Type B pancreatic cell (in vitro differentiated cells): ENCODE results near the gene PTOV1. TPM values are rescaled to one million over a fixed set of nuclear protein-coding genes. Genes with fewer than 3 reads are reported as not detected.

Experiments
- DNase-seq: peaks from one replicate; pipeline ENCODE4 v3.0.0; 2021; ENCODE audit warnings: mixed read lengths; ENCODE audit not compliant: unreplicated experiment; ENCODE audit errors: extremely low spot score
- H3K27ac Mint-ChIP-seq: 2 replicates; pipeline ENCODE4 v1.8.0; 2021; ENCODE audit warnings: mild to moderate bottlenecking, mixed read lengths
- H3K27me3 Mint-ChIP-seq: 2 replicates; pipeline ENCODE4 v1.8.0; 2021; ENCODE audit warnings: mixed read lengths
- H3K36me3 Mint-ChIP-seq: 2 replicates; pipeline ENCODE4 v1.8.0; 2021; ENCODE audit warnings: mixed read lengths
- H3K4me1 Mint-ChIP-seq: one replicate; pipeline ENCODE4 v1.8.0; 2021; ENCODE audit warnings: mixed read lengths; ENCODE audit not compliant: unreplicated experiment
- H3K4me3 Mint-ChIP-seq: 2 replicates; pipeline ENCODE4 v1.8.0; 2021; ENCODE audit warnings: mild to moderate bottlenecking, mixed read lengths
- H3K9me3 Mint-ChIP-seq: 2 replicates; pipeline ENCODE4 v1.8.0; 2021; ENCODE audit warnings: mixed read lengths
- total RNA-seq: library from RNA; stranded (reverse); gene quantifications from 2 replicates; pipeline ENCODE4 v1.2.1, GENCODE V29; 2021; ENCODE audit warnings: low replicate concordance
- TF ChIP-seq, protein P1 (sequence below): fragments of 200-600 bp; sonication (generic); conservative IDR thresholded peaks from 2 replicates; pipeline ENCODE4 v1.5.0; 2021; ENCODE audit warnings: antibody characterized with exemption, mild to moderate bottlenecking

The PTOV1 gene
- total RNA-seq, 1 donor from 2014 or later, result 388 TPM

DNA sequence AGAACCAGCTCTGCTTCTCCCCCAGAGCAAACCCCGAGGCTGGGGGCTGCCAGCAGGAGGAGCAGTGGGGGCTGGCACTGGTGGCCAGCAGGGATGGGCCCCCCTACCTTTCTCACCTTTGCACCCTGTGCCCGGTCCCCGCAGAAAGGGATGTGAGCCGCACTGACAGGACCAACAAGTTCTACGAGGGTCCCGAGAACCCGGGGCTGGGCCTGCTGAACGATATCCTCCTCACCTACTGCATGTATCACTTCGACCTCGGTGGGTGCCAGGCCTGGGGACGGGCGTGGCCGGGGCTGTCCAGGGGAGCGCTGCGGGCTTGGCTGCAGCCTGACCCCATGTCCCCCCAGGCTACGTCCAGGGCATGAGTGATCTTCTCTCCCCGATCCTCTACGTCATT lies 33.1 kb downstream of the PTOV1 start:
- Mint-ChIP-seq H3K27me3 (no peaks in the 10 kb centered on the region), H3K27ac (no peak overlapping the region), H3K9me3 (no peaks in the 10 kb centered on the region), H3K4me3 (no peak overlapping the region), H3K4me1 (no peaks in the 10 kb centered on the region), H3K36me3 (peaks cover 24% of the 10 kb centered on the region)
- TF ChIP-seq, protein P1, sequence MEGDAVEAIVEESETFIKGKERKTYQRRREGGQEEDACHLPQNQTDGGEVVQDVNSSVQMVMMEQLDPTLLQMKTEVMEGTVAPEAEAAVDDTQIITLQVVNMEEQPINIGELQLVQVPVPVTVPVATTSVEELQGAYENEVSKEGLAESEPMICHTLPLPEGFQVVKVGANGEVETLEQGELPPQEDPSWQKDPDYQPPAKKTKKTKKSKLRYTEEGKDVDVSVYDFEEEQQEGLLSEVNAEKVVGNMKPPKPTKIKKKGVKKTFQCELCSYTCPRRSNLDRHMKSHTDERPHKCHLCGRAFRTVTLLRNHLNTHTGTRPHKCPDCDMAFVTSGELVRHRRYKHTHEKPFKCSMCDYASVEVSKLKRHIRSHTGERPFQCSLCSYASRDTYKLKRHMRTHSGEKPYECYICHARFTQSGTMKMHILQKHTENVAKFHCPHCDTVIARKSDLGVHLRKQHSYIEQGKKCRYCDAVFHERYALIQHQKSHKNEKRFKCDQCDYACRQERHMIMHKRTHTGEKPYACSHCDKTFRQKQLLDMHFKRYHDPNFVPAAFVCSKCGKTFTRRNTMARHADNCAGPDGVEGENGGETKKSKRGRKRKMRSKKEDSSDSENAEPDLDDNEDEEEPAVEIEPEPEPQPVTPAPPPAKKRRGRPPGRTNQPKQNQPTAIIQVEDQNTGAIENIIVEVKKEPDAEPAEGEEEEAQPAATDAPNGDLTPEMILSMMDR, result no peak
- DNase-seq, result no peak

DNA sequence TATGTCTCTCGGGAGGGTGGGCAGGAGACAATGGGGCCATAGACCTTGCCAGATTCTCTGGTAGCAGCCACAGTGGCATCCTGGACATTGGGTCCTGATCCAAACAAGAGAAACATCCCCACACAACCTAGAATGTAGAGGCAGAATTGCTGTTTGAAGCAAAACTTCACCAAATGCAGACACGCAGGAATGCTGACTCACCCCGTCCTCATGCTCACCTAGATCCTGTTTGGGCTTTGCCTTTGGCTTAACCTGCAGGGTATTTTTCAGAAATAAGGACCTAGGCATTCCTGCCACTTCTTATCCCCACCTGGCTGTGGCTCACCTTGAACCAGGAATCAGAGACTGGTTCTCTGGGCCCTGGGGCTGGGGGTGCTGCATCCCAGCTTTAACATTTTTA lies 33.8 kb downstream of the PTOV1 start:
- no peaks in the 10 kb centered on the region for H3K9me3 Mint-ChIP-seq
- H3K4me1 Mint-ChIP-seq, result no peaks in the 10 kb centered on the region
- no peak overlapping the region for H3K4me3 Mint-ChIP-seq
- H3K36me3 Mint-ChIP-seq, result peaks cover 24% of the 10 kb centered on the region
- H3K27ac Mint-ChIP-seq, result no peak overlapping the region
- no peak for DNase-seq
- H3K27me3 Mint-ChIP-seq, result no peaks in the 10 kb centered on the region
- TF ChIP-seq, protein P1, result no peak

DNA sequence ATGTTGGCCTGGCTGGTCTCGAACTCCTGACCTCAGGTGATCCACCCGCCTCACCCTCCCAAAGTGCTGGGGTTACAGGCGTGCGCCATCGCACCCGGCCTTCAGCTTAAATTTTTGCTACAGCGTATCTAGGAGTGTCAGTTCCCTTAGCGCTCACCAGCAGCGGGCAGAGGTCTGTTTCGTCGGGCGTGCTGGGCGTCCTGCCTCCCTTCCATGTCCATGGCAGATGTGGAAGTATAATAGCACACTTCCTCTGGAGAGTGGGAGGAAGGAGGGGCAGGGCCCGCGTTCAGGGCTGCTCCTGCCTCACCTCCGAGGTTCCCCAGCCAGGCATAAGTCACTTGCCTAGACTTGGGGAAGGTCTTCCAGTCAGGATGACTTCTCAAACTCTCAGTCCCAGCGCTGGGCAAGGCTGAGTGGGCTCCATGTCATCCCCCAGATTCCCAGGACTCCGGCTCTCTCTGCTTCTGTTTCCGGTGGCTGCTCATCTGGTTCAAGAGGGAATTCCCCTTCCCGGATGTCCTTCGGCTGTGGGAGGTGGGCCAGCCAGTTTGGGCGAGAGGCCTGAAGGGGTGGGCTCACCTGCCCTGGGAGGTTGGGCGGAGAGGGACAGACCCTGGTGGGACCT lies 36.2 kb downstream of the PTOV1 start:
- no peaks in the 10 kb centered on the region for H3K9me3 Mint-ChIP-seq
- TF ChIP-seq, protein P1, result no peak
- no peaks in the 10 kb centered on the region for H3K4me1 Mint-ChIP-seq
- peaks cover 7% of the 10 kb centered on the region for H3K27me3 Mint-ChIP-seq
- no peak for DNase-seq
- peaks cover 17% of the 10 kb centered on the region for H3K36me3 Mint-ChIP-seq
- no peak overlapping the region for H3K27ac Mint-ChIP-seq
- H3K4me3 Mint-ChIP-seq, result no peak overlapping the region

DNA sequence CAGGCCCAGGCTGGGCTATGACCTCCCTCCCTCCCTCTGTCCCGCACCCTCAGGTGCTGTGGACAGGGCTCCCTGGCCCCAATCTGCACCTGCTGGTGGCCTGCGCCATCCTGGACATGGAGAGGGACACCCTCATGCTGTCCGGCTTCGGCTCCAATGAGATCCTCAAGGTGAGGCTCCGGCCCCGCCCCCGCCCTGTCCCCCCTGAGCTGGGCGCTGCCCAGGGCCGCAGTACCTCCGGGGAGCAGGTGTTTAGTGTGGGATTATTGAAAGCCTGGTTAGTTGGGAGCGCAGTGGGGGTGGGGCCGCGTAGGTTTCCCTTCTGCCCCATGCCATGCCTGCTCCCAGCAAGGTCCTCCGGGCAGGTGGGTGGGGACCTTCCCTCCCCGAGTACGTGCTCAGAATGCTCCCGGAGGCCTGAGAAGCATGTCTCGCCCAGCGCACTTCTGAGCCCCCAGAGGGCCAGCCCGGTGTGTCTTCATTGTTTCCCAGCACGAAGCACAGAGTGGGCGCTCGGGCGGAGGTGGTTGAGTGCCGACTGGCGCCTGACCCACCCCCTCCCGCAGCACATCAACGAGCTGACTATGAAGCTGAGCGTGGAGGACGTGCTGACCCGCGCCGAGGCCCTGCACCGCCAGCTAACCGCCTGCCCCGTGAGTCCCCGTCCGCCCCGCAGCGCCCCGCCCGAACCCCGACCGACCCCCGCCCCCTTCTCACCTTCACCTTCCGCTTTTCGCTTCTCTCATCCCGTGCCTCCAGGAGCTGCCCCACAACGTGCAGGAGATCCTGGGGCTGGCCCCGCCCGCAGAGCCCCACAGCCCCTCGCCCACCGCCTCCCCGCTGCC lies 36.9 kb downstream of the PTOV1 start:
- Mint-ChIP-seq H3K4me1 (peaks cover 7% of the 10 kb centered on the region), H3K27ac (no peak overlapping the region), H3K36me3 (peaks cover 15% of the 10 kb centered on the region), H3K9me3 (no peaks in the 10 kb centered on the region), H3K4me3 (no peak overlapping the region), H3K27me3 (peaks cover 14% of the 10 kb centered on the region)
- TF ChIP-seq, protein P1, result no peak
- DNase-seq, result no peak

DNA sequence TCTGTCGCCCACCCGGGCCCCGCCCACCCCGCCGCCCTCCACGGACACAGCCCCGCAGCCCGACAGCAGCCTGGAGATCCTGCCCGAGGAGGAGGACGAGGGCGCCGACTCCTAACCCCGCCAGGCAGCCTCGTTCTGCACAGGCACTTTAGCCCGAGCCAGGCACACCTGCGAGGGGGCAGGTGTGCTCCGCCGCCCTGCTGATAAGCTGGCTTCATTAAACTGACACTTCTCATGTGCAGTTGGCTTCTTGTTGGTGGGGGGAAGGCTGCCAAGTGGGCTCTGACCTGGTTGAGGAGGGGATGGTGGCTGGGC lies 37.5 kb downstream of the PTOV1 start:
- Mint-ChIP-seq H3K4me1 (peaks cover 8% of the 10 kb centered on the region), H3K27ac (no peak overlapping the region), H3K36me3 (peaks cover 11% of the 10 kb centered on the region), H3K4me3 (no peak overlapping the region), H3K9me3 (no peaks in the 10 kb centered on the region), H3K27me3 (peaks cover 15% of the 10 kb centered on the region)
- no peak for DNase-seq
- TF ChIP-seq, protein P1, result no peak
